Stimulated activated naive CD8-positive, alpha-beta T cell treated with anti-CD3 and anti-CD28 coated beads, Interleukin-15, Interleukin-2, amounts not matched to agents 100 U/mL and 50 U/mL, for 24 hours (primary cell): ENCODE measurements around the gene OR2F2.

Source experiments
- ATAC-seq: fragments of 150-1000 bp; cut with Tn5 transposase; one replicate; pipeline ENCODE4 v1.10.0; 2021
- DNase-seq: peaks from one replicate; pipeline ENCODE4 v3.0.0; 2021

The OR2F2 gene, protein sequence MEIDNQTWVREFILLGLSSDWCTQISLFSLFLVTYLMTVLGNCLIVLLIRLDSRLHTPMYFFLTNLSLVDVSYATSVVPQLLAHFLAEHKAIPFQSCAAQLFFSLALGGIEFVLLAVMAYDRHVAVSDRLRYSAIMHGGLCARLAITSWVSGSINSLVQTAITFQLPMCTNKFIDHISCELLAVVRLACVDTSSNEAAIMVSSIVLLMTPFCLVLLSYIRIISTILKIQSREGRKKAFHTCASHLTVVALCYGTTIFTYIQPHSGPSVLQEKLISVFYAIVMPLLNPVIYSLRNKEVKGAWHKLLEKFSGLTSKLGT

DNA sequence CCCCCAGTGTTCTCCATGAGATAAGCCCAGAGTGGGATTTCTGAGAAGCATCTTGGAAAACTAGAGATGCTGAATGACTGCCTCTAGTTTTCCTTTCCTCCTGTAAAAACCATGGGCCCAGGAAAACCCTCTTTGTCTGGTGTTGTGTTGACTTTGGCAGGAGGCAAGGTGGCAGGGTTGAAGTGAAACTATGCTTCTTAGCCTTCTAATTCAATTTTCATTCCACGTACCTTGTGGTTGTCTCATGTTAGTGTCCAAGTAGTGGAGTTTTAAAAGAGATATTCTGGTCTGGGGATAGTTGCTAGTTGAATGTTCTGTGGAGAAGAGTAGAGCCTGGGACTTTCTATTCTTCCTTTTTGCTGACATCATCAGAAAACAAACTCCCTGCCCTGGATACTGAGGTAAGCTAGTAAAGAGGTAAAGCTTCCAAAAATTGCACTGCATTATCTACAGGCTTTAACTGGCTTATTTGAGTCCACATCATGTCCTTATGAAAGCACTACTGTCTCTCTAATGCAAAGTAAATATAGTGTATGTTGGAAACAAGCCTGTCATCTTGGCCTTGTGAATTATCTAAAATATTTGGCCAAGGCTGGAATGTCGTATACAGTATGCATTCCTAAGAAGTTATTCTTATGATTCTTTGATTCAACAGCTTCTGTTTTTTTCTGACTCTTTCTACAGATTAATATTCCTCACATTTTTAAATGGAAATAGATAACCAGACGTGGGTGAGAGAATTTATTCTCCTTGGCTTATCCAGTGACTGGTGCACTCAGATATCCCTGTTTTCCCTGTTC lies at the start of gene OR2F2:
Gene OR2F2 (plus strand): TSS at position 708 of the 800 bp plus-strand sequence. CDS start 0 bp downstream, at position 708.
- DNase-seq: no peak

DNA sequence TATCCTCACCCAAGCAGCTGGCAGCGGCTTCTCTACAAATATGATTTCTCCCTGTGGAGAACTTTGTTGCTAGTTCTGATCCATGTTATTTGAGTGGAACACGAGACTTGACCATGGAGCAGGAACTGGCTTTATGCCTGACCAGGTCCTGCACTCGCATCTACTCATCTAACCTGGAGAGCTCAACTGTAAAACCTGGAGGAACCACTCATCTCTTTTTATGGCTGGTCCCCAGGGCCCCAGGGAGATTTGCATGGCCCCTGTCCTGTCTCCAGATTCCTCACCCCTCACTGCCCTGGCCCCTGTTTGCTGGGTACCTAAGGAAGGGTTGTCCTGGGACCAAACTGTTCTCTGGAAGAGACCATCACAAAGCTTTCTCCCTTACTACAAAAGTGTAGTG lies 49.1 kb upstream of the OR2F2 start:
- DNase-seq: no peak
- no peak for ATAC-seq

More for the DNA sequence above, at the start of gene OR2F2:
- no peak for ATAC-seq

DNA sequence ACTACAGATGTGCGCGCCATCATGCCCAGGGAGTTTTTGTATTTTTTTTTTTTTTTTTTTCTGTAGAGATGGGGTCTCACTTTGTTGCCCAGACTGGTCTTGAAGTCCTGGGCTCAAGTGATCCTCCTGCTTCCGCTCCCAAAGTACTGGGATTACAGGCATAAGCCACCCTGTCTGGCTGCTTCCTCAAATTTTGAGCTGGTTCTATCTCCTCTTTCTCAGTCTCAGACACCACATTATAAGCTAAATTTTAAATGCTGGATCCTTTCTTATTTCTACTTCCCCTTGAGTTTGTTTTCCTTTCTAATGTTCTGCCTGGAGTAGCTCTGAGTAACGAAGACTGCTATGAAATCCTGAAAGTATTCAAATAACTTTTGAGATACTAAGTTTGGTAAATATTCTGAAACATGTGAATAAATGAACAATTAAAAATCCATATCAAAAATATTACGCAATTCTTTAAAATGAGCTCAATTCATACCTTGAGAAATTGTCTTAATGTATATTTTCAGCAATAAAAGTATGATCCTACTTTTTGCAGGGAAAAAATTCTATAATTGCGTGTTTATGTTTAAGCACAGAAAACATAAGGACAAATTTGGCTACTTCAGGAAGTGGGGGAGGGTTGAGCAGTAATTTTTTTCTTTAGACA lies 48.1 kb upstream of the OR2F2 start:
- ATAC-seq (no peak), DNase-seq (no peak)

DNA sequence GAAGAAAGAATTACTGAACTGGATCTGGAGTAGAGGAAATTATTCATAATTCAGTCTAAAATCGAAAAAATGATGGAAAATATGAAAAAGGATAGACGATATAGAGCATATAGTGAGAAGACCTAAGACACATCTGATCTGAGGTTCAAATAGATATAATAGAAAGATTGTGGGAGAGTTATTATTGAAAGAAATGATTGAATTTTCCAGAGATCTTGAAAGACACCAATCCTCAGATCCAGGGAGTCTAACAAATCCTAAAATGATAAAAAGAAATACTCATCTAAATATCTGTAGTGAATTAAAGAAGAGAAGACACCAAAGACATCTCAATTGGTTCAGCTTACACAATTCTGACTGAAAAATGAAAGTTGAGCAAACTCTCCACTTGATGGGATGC lies 46.0 kb upstream of the OR2F2 start:
- no peak for DNase-seq

DNA sequence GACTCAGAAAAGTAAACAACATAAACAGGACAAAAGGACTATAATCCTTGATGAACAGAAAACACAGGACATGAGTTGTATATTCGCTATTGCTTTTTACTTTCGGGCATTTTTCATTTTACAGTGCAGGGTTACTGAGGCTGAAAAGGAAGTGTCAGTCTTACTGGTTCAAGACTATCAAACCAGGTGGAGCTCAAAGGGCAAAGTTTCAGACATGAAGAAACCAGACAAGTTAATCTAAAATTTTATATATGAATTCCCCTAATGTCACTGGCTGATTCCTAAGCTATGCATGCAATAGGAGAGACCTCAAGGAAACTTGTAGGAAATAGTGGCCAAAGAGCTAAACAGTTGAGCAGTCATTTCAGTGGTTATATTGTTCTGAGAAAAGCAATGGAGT lies 44.5 kb upstream of the OR2F2 start:
- ATAC-seq: no peak
- DNase-seq: no peak

More for the DNA sequence above, 46.0 kb upstream of the OR2F2 start:
- no peak for ATAC-seq

DNA sequence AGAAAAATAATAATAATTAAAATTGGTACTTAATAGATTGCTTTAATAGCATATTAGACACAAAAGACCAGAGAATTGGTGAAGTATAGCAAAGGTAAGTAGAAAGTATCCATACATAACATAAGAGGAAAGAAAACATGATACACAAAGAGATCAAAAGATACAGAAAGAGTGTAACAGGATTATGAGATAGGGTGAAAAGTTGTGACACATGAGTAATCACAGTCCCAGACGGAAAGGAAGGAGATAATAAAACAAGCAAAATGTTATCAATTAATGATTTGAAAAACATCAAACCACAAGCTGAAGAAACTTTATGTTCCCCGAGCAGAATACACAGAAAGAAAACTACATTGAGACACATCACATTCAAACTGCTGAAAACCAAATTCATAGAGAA lies 43.6 kb upstream of the OR2F2 start:
- no peak for ATAC-seq

DNA sequence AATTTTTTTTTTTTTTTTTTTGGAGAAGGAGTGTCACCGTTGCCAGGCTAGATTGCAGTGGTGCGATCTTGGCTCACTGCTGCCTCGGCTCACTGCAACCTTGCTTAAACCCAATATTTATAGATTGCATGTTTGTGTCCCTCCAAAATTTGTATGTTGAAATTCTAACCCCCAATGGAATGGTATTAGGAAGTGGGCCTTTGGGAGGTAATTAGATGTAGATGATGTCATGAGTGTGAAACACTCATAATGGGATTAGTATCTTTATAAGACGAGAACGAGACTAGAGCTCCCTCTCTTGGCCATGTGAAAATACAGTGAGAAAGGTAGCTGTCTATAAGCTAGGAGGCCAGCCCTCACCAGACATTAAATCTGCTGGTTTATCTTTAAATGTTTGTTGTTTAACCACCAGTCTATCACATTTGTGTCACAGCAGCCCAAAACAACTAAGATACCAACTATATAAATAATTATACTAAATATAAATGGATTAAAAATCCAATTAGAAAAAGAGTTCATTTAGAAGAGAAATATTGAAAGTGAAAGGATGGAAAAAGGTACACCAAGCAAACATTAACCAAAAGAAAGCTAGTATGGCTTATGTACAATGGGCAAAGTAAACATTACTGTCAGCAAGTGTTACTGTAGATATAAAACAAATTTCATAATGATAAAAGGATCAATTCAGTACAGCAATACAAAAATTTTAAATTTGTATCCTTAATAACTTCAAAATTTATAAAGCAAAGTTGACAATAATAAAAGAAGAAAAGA lies 42.3 kb upstream of the OR2F2 start:
- peak; percentile 61 for ATAC-seq
- DNase-seq: no peak

More for the DNA sequence above, 43.6 kb upstream of the OR2F2 start:
- DNase-seq: no peak

DNA sequence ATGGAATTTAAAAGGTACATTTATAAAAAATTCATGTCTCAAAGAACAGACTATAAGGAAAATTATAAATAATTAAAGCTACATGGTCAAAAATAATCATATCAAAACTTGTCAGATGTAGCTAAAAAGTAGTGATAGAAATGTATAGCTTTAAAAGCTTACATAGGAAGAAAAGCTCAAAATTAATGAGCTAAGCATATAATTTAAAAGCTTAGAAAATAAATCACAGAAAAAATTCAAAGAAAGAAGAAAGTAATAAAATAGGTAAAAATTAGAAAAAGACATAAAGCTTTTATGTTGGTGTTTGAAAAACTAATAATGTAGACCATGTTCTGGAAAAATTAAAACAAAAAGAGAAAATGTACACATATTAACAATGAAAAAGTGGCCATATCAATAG lies 38.4 kb upstream of the OR2F2 start:
- DNase-seq (no peak), ATAC-seq (no peak)

DNA sequence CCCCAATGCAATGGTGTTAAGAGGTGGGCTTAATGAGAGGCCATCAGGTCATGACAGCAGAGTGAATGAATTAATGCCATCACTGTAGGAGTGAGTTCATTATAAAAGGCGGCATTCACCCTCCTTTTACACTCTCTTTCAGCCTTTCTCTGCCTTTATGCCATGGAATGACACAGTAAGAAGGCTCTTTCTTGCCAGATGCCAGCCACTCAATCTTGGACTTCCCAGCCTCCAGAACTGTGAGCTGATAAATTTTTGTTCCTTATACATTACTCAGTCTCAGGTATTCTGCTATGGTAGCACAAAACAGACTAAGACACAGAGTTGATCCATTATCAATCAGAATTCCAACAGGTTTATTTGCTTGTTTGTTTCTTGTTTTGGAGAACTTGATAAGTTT lies 36.2 kb upstream of the OR2F2 start:
- no peak for DNase-seq

DNA sequence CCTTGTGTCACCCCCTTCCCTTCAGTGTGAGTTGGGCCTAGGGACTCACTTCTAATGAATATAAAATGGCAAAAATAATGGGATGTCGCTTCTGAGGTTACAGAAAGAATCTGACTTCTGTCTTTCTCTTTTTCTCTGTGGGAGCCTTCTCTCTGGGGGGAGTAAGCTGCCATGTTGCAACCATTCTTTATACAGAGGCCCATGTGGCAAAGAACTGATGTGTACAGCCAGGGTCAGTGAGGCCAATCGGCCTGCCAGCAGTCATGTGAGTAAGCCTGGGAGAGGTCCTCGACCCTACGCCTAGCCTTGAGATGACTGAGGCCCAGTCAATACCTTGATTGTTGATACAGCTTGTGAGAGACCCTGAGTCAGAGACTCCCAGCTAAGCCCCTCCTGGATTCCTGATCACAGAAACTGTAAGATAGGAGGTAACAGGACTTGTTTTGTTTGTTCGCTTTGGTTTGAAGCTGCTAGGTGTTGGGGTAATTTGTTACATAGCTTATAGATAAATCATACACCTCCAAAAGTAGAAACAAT lies 34.7 kb upstream of the OR2F2 start:
- no peak for DNase-seq
- no peak for ATAC-seq

More for the DNA sequence above, 36.2 kb upstream of the OR2F2 start:
- ATAC-seq: no peak

DNA sequence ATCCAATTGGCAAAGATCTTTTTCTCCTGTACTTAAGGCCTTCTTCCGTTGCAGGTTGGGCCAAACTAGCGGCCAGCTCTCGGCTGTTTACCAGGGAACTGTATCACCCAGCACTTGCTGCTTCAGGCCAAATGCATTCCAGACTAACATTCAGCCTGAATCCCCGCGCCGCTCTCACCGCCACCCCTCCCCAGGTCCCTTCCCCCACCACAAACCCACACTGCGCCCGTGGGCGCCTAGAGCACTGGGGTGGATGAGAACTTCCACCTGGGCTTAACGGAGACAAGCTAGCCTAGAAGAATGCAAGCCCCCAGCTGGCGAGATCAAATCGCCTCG lies 33.7 kb upstream of the OR2F2 start:
- ATAC-seq: peak; percentile 10

DNA sequence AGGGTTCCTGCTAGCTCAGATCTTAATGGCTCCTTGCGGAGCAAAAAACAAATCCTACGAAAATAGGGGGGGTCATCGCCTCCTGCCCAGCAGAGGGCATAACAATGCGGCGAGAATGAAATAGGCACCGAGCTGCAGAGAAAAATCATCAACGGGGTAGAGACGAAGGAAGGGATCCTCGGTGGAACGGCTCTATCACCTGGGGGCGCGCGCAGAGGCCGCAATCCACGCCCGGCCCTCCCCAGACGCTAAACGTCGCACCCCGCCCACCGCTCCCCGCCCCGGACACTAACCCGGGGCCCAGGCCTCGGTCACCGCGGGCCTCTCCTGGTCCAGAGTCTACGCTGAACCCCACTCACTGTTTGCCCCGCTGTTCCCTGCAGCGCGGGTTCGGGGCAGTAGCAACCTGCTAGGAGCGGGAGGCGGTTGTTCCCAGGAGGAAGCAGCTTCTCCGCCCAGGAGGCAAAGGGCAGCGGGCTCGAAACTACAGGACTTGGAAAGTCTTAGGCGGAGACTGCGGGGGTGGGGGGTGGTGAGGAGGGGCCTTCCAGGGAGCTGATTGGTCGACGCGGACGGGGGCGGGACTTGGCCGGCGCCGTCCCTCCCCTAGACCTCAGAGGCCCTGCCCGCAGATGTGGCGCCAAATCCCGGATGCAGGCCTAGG lies 33.2 kb upstream of the OR2F2 start, which contains the start of gene TCAF1:
Gene TCAF1 (minus strand): TSS at position 509 of the 664 bp plus-strand sequence. CDS start 25,568 bp downstream, outside the sequence.
- ATAC-seq (peak; percentile 95), DNase-seq (peak; percentile 93)

More for the DNA sequence above, 33.7 kb upstream of the OR2F2 start:
- DNase-seq: peak; percentile 33

DNA sequence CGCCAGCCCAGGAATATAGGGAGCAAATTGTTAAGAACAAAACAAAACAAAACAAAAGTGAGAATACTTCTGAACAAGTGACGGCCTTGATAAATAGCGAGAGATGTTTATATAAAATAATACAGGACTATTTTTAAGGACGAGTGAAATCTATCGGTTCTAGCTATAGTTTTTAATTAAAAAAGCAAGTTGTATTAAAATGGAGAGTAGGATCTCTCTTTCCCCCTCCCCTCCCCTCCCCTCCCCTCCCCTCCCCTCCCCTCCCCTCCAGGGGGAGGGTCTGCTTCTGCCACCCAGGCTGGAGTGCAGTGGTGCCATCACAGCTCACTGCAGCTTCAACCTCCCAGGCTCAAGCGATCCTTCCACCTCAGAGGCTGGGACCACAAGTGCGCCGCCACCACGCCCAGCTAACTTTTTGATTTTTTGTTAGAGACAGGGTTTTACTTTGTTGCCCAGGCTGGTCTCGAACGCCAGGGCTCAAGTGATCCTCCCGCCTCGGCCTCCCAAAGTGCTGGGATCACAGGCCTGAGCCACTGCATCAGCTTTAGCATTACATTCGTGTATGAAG lies 32.6 kb upstream of the OR2F2 start:
- no peak for ATAC-seq
- no peak for DNase-seq

DNA sequence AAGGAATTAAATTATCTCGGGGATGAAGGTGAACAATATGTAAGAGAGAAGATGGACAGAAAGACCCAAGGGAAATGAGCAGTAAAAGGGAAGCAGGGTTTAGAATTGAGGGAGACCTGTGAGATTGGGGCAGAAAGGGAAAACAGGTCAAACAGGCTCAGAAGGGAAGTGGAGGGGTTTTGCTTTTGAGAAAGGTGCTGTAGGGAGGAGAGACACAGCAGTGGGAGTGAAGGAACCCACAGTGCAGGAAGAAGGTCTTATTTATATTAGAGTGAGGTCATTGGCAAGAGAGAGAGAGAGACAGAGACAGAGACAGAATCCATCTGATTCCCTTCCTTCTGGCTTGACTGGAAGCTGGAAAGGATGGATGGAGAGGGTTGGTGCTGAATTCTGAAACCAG lies 29.5 kb upstream of the OR2F2 start:
- DNase-seq (no peak), ATAC-seq (no peak)

DNA sequence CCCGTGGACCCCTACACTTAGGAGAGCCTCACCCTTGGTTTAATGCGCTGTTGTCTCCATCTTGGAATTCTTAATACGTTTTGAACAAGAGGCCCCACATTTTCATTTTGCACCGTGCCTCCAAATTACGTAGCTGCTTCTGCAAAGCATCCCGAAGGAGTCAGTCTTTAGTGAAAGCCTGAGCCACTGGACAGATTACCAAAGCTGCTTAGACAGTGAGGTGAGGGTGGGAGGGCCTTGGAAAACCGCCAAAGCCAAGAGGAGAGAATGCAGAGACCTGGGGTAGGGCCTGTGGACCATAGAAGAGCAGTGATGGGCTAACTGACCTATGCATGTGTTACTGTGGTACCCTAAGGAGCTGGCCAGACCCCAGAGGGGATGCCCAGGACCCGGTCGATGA lies 28.9 kb upstream of the OR2F2 start:
- DNase-seq: no peak
- no peak for ATAC-seq

DNA sequence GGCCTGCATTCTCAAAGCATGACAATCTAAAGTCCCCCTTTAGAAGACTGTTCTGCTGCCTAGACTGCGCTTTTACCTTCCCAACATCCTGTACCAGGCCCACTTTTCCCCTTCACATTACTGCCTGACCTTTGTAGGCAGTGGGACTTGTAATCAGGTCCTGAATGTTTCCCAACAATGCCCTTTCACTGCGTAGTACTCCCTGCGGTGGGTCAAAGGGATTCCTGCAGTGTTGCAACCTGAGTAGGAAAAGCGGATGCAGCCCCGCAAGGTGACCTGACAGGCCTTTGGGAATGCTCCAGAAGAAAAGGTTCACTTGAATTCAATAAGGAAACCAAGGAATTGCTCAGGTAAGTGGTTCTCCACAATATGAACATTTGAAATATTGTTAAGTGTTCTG lies 28.1 kb upstream of the OR2F2 start:
- no peak for DNase-seq
- ATAC-seq: no peak

DNA sequence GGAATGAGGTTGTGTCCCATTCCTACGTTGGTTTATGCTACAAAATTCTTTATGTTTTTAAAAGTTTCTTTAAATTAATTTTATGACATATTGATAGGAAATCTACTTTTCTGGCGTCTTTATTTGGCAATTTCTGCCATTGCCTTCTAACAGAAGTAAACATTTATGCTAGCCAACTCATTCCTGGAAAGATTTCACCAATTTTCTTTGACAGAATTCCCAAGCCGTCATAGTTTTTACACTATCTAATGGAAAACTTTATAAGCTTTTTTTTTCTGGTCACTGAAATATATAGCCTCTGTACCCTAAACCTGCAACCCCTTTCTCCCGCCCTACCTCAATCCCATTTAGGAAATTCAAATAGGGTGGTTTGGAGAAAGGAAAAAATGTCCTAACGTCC lies 26.9 kb upstream of the OR2F2 start:
- ATAC-seq: no peak
- DNase-seq: no peak

DNA sequence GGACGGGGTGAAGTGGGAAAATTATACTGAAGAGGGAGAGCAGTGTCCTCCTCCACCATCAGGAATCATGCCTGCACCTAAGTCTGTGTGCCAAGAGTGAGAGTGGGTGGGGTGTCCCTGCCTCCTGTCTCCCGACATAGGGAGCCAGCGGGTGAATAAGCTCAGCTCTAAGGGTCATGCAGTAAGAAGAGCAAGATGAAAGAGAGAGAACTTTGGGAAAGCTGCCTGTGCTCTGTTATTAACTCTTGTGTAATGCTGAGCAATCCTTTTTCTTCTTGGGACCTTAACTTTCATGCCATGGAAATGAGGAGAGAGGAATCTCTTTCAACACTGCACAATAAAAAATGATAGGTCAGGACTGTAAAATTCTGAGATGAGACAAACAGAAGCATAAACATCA lies 25.2 kb upstream of the OR2F2 start:
- ATAC-seq: no peak
- no peak for DNase-seq

DNA sequence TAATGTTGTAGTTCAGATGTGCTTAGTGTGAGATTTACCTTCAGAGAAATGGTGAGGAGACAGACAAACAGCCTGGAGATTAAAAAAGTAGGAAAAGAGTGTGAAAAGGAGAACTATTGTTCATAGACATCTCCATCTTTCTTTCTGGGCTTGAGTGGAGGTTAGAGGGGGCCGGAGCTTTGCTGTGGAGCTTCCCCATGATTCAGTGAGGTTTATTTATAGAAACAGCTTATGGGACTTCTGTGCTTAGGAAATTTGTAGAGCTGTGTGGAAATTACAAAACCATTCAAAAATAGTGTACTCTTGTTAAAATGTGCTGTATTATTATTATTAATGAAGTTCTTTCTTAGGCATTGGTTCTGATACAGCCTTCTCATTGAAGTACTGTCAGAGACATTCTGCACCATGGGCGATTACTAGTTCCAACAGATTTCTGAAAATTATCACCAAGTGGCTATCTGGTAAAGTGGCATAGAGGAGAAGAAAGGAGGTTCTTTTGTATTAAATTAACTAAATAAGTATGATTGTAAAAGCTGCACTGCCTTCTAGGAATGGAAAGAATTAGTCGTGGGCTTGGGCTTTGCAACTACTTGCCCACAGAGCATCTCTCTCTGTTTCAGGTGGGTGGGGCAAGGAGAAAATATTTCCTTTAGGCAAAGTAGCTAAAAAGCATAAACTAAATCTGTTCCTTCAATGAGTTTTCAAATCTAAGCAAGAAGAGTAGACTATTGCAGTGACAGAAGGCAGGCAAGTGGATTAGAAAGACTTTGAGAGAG lies 24.4 kb upstream of the OR2F2 start:
- no peak for ATAC-seq
- DNase-seq: no peak

DNA sequence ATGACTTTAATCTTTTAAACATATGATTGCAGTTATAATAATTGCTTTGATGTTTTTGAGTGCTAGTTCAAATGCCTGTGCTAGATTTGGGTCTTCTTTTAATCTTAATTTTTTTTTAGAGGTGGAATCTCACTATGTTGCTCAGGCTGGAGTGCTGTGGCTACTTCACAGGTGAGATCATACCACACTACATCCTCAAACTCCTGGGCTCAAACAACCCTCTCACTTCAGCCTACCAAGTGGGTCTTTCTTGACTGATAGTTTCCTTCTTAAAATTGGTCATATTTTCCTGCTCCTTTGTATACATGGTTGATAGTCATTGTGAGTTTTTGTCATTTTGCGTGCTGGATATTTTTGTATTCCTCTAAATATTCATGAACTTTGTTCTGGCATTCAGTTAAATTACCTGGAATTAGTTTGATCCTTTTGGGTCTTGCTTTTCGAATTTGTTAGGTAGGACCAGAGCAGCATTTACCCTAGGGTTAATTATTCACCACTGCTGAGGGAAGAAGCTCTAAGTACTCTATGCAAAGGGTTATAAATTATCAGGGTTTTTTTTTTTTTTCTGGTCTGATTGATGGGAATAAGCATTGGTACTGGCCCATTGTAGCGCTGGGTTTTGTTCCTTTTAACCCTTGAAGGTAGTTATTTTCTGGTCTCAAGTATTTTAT lies 21.0 kb upstream of the OR2F2 start:
- peak; percentile 55 for ATAC-seq

More for the DNA sequence above, 21.0 kb upstream of the OR2F2 start:
- DNase-seq: no peak
